Measurements from ENCODE around the gene TMEM178B. TPM values are rescaled to one million over a fixed set of nuclear protein-coding genes. Genes with fewer than 3 reads are reported as not detected.

TMEM178B gene
- total RNA-seq, 2 donors from 2014 or later = 0.18 to 0.25 TPM

DNA sequence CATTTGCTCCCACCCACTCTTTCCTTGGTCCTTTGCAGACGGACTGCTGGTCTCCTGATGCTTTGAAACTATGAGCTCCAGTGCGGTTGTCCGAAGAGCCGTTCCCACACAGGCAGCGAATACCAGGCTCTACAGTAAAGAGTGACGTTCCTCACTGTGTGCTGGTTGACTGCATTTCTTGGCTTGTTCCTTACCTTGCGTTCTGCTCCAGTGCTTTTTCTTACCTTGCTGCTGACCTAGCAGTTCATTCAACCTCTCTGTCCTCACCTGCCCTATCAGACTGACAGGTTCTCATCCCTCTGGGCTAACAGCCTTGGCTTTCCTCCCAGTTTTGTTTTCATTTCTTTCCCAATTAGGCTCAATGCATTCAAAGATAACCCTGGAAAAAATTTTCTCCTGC is 214.8 kb downstream of the TMEM178B start:
- DNase-seq (ENCODE audit: low spot score in 2 of 2) = no peak
- no peak for ATAC-seq
- no peaks in the 10 kb centered on the region for H3K9me3 Mint-ChIP-seq
- H3K27ac Mint-ChIP-seq = no peak overlapping the region
- no peaks in the 10 kb centered on the region for H3K36me3 Mint-ChIP-seq

DNA sequence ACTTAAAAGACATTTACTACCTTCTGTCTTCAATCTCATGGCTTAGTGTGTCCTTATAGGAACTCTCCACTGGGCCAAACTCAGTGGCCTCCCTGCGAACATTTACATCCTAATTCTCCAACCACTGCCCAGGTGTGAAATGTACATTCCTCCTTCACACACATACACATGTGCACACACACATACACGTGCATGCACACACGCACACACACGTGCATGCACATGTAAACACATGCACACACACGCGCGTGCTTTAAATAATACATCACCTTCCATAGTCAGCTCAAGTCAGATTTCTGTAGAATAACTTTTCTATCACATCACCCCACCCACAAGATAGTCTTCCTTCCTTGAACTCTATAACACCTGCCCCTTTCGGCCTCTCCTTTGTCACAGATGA is 216.5 kb downstream of the TMEM178B start:
- H3K36me3 Mint-ChIP-seq = no peaks in the 10 kb centered on the region
- no peaks in the 10 kb centered on the region for H3K9me3 Mint-ChIP-seq
- ATAC-seq (no peak), DNase-seq (ENCODE audit: low spot score in 2 of 2) (no peak)
- H3K27ac Mint-ChIP-seq = no peak overlapping the region

DNA sequence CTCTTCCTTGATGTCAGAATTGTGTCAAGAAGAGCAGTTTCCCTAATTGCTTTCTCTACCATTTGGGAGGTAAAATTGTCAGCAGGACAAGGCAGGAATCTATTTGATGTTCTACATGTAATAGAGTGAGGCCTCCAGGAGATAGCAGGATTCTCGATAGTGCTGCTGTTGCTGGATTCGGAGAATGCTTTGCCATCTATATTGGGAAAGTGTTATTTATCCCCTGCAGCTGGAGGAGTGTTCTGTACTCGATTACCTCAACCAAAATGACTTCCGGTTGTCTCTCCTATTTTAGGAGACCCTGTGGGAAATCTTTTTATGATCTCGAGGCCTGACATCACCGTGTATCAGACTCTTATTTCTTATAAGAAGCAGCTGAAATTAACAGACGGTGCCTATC is 217.1 kb downstream of the TMEM178B start:
- Mint-ChIP-seq H3K27ac (no peak overlapping the region), H3K36me3 (no peaks in the 10 kb centered on the region)
- ATAC-seq = no peak

DNA sequence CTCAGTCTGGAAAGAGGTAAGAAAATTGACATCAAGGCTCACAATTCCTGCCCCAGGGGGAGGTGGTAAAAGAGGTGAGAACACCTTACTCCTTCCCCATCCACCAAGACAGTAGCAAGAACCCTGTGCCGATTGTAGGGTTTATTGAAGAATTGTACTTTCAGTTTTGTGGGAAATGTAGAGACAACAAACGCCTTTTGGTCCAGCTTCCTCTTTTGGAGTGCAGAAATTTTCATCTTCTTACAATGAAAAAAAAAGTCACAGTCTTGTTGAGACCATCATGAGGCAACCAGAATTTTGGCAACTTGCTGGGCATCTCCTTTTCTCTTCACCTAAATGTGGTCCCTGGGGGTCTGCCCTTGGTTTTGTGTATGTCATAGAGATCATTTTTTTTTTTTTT is 217.7 kb downstream of the TMEM178B start:
- no peaks in the 10 kb centered on the region for H3K9me3 Mint-ChIP-seq
- H3K36me3 Mint-ChIP-seq = no peaks in the 10 kb centered on the region
- ATAC-seq (no peak), DNase-seq (ENCODE audit: low spot score in 2 of 2) (no peak)
- no peak overlapping the region for H3K27ac Mint-ChIP-seq

More for the DNA sequence above, 217.1 kb downstream of the TMEM178B start:
- DNase-seq (ENCODE audit: low spot score in 2 of 2) = no peak
- H3K9me3 Mint-ChIP-seq = no peaks in the 10 kb centered on the region

DNA sequence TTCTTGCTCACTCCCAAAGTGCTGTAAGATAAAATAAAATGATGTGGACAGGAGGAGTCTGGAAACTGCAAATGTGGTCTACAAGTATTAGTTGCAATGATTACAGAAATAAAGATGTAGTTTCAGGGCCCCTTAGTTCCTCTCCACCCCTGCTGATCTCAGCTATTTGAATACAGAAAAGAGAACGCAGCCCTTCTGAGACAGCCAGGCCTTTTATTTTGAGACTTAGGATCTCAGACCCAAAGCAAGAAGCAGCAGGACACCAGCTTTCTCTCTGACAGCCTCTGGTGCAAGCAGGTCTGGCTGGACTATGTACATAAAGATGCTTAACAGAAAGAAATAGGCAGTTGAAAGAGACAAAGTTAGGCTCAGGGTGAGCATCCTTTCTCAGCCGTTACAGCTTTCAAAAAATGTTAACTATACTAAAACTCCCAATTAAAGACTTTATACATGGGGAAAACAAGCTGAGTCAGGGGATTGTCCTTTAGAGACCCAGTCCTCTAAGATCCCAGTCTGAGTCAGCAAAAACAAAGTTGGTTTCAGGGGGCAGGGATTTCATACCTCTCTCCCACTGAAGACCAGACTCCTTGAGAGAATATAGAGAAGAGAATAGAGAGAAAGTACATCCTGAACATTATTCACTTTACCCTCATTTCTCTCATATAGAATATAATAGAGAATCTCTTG is 220.4 kb downstream of the TMEM178B start:
- no peak for ATAC-seq
- no peaks in the 10 kb centered on the region for H3K9me3 Mint-ChIP-seq
- H3K36me3 Mint-ChIP-seq = no peaks in the 10 kb centered on the region
- H3K27ac Mint-ChIP-seq = no peak overlapping the region
- DNase-seq (ENCODE audit: low spot score in 2 of 2) = no peak

DNA sequence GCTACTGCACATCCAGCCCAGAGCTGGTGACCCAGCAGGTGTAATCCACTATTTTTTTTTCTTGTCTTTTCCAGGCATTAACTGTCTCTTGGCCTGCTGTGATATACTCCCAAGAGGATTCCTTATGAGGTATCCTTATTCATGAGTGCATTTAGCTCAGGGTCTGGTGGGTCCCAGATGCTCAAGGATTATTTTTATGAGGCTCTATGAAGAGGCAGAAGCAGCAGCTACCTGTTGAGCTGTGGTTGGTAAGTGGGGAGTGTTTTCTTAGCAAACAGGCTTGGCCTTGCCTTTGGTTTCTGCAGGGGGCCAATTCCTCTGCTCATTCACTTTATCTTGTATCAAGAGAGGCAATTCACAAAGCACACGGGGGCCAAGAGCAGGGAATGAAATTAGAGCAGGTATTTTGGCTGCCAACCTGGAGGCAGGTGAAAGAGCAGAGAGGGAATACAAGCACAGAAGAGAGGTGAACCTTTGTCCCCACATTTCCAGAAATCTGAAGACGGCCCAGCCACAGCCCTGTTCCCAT is 221.6 kb downstream of the TMEM178B start:
- H3K27ac Mint-ChIP-seq = no peak overlapping the region
- H3K9me3 Mint-ChIP-seq = no peaks in the 10 kb centered on the region
- DNase-seq (ENCODE audit: low spot score in 2 of 2) = no peak
- H3K36me3 Mint-ChIP-seq = no peaks in the 10 kb centered on the region
- ATAC-seq = no peak

DNA sequence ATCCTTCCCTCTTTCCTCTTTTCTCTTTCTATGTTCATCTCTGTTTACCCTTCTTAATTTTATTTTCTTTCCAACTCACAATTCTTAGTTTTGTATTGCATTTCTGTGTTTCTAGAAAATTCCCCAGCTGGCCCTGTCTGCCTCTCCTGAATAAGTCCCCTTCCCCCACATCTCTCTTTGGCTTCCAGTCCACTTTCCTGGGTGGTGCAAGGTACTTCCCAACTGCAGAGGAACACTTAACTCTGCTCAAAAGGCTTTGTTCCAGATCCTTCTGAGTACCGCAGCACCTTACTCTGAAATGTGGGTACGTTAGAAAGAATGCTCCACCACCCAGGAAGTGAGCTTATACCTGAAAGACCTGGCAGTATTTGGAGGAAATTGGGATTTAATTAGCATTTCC is 227.0 kb downstream of the TMEM178B start:
- H3K36me3 Mint-ChIP-seq = no peaks in the 10 kb centered on the region
- ATAC-seq (no peak), DNase-seq (ENCODE audit: low spot score in 2 of 2) (no peak)
- peaks cover 0 to 3% of the 10 kb centered on the region in 2 donors for H3K9me3 Mint-ChIP-seq
- no peak overlapping the region for H3K27ac Mint-ChIP-seq

DNA sequence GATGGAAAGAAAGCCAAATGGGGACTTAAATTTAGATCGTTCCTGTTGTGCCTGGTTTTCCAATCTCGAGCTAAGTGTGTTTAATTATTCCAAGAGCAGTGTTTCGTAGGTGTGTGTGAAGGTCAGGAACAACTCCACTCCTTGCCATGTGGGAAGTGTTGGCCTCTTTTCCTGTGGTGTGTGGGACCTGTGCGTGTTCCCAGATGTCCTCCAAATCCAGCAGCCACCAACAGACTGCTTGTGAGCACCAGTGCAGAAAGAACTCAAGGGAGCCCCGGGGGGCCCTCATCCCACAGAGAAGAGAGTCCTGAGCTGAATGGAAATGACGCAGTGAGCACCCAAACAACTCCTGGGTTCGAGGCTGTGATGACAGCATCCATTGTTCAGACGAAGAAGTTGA is 227.7 kb downstream of the TMEM178B start:
- ATAC-seq (no peak), DNase-seq (ENCODE audit: low spot score in 2 of 2) (no peak)
- Mint-ChIP-seq H3K36me3 (no peaks in the 10 kb centered on the region), H3K27ac (no peak overlapping the region), H3K9me3 (peaks cover 0 to 3% of the 10 kb centered on the region in 2 donors)

GRCh38 chr7:141302617-141303016 is 228.8 kb downstream of the TMEM178B start:
- Mint-ChIP-seq H3K27ac (no peak overlapping the region), H3K9me3 (peaks cover 0 to 3% of the 10 kb centered on the region in 2 donors), H3K36me3 (no peaks in the 10 kb centered on the region)
- ATAC-seq = no peak
- no peak for DNase-seq (ENCODE audit: low spot score in 2 of 2)

DNA sequence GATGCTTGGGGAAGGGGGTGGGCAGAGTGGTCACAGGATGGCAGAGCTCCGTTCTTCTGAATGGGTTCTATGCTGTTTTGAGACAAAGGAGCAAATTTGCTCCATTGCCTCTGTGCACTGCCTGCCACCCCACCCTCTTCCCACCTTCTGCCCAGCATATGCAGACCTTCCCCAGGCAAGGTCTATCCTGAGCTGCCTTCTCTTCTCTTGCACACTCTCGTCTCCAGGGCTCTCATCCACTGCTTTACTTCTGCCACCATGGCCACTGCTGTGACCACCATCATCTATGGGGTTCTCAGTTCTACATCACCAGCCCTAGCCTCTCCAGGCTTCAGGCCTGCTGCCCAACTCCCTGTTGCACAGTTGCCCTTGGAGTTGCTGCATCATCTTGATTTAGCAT is 230.4 kb downstream of the TMEM178B start:
- ATAC-seq (no peak), DNase-seq (ENCODE audit: low spot score in 2 of 2) (no peak)
- Mint-ChIP-seq H3K9me3 (peaks cover 0 to 3% of the 10 kb centered on the region in 2 donors), H3K27ac (no peak overlapping the region), H3K36me3 (no peaks in the 10 kb centered on the region)

GRCh38 chr7:141306081-141306480 is 232.2 kb downstream of the TMEM178B start:
- Mint-ChIP-seq H3K36me3 (no peaks in the 10 kb centered on the region), H3K27ac (no peak overlapping the region), H3K9me3 (peaks cover 0 to 3% of the 10 kb centered on the region in 2 donors)
- DNase-seq (ENCODE audit: low spot score in 2 of 2) (no peak), ATAC-seq (no peak)

- no peak for DNase-seq (ENCODE audit: low spot score in 2 of 2)
- Mint-ChIP-seq H3K27ac (no peak overlapping the region), H3K36me3 (no peaks in the 10 kb centered on the region), H3K9me3 (no peaks in the 10 kb centered on the region)
- no peak for ATAC-seq
Measured at GRCh38 chr7:141312395-141312794, 238.5 kb downstream of the TMEM178B start.

DNA sequence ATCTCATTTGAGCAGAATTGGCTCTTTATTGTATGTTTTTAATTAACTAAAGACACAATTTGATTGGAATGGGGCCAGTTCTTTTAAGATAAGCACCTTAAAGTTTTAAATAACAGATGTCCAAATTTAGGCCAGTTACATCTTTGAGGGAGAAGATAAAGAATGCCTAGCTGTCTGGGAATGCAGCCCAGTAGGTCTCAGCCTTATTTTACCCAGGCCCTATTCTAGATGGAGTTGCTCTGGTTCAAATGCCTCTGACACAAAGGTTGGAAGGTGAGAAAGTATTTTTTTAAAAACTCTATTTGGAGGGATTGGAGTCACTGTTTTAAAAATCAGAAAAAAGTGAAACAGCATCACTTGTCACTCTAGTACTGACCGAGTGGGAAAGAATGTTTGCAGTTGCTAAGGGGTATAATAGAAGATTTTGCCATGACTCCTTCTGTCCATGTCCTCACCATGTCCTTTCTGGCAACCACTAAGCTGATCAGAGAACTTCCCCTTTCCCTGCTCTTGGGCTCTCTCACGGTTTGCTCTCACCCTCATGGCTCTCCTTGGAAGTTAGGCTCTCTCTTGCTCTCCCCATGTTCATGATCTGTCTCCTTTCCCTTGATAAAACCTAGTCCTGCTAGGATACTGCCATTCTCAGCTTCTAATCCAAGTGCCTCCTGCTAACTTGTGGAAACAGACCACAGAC is 239.1 kb downstream of the TMEM178B start:
- no peak overlapping the region for H3K27ac Mint-ChIP-seq
- H3K9me3 Mint-ChIP-seq = no peaks in the 10 kb centered on the region
- no peaks in the 10 kb centered on the region for H3K36me3 Mint-ChIP-seq
- DNase-seq (ENCODE audit: low spot score in 2 of 2) (no peak), ATAC-seq (no peak)

GRCh38 chr7:141313896-141314295 is 240.0 kb downstream of the TMEM178B start:
- no peak for DNase-seq (ENCODE audit: low spot score in 2 of 2)
- H3K27ac Mint-ChIP-seq = no peak overlapping the region
- no peak for ATAC-seq
- H3K36me3 Mint-ChIP-seq = no peaks in the 10 kb centered on the region
- H3K9me3 Mint-ChIP-seq = no peaks in the 10 kb centered on the region

- Mint-ChIP-seq H3K9me3 (no peaks in the 10 kb centered on the region), H3K27ac (no peak overlapping the region), H3K36me3 (no peaks in the 10 kb centered on the region)
- ATAC-seq (no peak), DNase-seq (ENCODE audit: low spot score in 2 of 2) (no peak)
Measured at GRCh38 chr7:141317033-141317585, 243.2 kb downstream of the TMEM178B start.

DNA sequence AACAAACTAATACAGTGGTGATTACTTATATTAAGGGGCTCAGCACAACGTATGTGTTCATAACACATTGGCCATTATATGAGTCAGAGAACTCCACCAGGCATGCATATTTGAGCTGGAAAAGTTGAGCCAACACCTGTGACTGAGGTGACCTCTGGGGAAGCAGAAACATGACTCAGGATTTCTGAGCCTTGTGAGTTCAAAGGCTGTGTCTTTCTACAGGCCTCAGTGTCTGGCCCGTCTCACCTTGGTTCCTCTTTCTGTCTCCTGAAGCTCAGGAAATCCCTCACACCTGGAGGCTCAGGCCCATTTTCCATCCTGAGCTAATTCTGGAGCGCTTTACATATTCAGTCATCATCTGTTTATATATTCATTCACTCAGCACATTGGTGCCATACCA is 246.4 kb downstream of the TMEM178B start:
- no peaks in the 10 kb centered on the region for H3K36me3 Mint-ChIP-seq
- peak; percentile 41 to 43 for ATAC-seq
- H3K9me3 Mint-ChIP-seq = no peaks in the 10 kb centered on the region
- no peak for DNase-seq (ENCODE audit: low spot score in 2 of 2)
- H3K27ac Mint-ChIP-seq = no peak overlapping the region

DNA sequence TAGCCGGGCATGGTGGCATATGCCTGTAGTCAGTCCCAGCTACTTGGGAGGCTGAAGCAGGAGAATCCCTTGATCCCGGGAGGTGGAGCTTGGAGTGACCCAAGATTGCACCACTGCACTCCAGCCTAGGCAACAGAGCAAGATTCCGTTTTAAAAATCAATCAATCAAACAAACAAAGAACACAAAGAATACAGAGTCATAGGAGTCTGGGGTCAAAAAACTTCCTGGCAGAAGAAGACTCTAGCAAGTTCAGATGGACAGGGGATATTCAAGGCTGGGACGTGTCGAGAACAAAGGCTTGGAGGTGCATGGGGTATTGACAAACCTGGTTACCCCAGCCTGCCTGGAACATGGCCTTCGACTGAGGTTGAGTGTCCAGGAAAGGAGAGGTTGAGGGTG is 248.5 kb downstream of the TMEM178B start:
- DNase-seq (ENCODE audit: low spot score in 2 of 2) = no peak
- H3K36me3 Mint-ChIP-seq = no peaks in the 10 kb centered on the region
- H3K27ac Mint-ChIP-seq = no peak overlapping the region
- no peaks in the 10 kb centered on the region for H3K9me3 Mint-ChIP-seq
- no peak for ATAC-seq

GRCh38 chr7:141323826-141324225 is 250.0 kb downstream of the TMEM178B start:
- Mint-ChIP-seq H3K27ac (no peak overlapping the region), H3K36me3 (no peaks in the 10 kb centered on the region), H3K9me3 (no peaks in the 10 kb centered on the region)
- no peak for ATAC-seq
- DNase-seq (ENCODE audit: low spot score in 2 of 2) = no peak

Data from activated naive CD4-positive, alpha-beta T cell treated with anti-CD3 and anti-CD28 coated beads, Interleukin-2, amount 50 U/mL, for 72 hours (primary cell).